Subcutaneous adipose tissue (tissue), 4 donors: Measurements from ENCODE around the gene UMODL1. TPM values are rescaled to one million over a fixed set of nuclear protein-coding genes. Genes with fewer than 3 reads are reported as not detected.

Experiments
- total RNA-seq, 4 donors: library from RNA; depleted of rRNA; stranded (reverse); fragments of >200 nt; gene quantifications; one replicate each; pipeline ENCODE4 v1.1.0, GENCODE V29; 2016
- TF ChIP-seq, protein P1 (sequence below): fragments of 450-650 bp; IDR thresholded peaks from one replicate; pipeline ENCODE4 v1.5.1; 2016; ENCODE audit warnings: low read depth, mild to moderate bottlenecking, control low read depth, antibody characterized with exemption, moderate library complexity

Gene UMODL1
- total RNA-seq, 4 donors from 2014 or later: 0.17 to 0.19 TPM; not detected in 2

- TF ChIP-seq, protein P1, sequence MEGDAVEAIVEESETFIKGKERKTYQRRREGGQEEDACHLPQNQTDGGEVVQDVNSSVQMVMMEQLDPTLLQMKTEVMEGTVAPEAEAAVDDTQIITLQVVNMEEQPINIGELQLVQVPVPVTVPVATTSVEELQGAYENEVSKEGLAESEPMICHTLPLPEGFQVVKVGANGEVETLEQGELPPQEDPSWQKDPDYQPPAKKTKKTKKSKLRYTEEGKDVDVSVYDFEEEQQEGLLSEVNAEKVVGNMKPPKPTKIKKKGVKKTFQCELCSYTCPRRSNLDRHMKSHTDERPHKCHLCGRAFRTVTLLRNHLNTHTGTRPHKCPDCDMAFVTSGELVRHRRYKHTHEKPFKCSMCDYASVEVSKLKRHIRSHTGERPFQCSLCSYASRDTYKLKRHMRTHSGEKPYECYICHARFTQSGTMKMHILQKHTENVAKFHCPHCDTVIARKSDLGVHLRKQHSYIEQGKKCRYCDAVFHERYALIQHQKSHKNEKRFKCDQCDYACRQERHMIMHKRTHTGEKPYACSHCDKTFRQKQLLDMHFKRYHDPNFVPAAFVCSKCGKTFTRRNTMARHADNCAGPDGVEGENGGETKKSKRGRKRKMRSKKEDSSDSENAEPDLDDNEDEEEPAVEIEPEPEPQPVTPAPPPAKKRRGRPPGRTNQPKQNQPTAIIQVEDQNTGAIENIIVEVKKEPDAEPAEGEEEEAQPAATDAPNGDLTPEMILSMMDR: no peak
Observed at GRCh38 chr21:42191064-42191463, 119.9 kb downstream of the UMODL1 start.

DNA sequence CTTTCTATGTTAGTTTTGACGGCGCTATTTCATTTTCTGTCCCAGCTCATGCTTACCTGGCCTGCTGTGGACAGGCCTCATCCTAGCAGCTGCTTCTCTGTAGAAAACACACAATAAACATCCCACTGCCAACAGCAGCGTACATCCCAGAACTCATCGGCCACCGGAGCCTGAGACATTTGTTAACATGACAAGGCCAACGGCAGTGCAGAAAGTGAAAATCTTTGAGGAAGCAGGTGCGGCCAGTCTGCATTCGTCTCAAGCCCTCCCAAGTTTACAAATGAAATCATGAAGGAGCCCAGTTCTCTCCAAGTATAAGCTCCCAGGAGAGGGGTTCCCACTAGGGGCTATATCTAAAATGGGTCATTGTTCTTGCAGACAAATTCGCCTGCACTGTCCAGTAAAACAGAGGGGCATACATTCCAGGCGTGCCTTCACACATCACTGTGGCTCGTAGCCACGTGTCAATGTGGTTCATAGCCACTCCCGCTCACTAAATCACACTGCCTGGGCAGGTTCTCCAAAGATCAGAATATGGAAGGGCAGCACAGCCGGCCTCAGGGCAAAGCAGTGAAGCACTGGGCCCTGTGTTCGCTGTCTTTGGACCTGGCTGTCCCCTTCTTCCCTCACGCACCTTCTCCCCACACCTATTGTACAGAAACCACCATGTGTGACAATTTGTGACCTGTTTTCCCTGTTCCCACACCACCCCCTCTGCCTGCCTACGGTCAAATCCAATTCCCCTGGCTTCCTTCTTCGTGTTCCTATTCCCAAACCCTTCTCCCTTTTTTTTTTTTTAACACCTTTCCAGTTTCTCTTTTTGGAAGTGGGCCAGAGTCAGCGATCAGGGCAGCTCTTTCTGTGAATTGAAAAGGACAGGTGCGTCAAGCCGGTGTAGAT is 120.8 kb downstream of the UMODL1 start:
- TF ChIP-seq, protein P1: no peak

Other genes starting within 250 kb of the UMODL1 start
- gene PRDM15, start 192.0 kb upstream of the UMODL1 start, total RNA-seq: 1 to 10 TPM; 5.3 to 6.8 (median 5.8) TPM
- gene C2CD2, start 117.3 kb upstream of the UMODL1 start, total RNA-seq: 100 to 1,000 TPM in 3 of 4 donors, 10 to 100 TPM in 1; 84.1 to 151 (median 128) TPM
- gene ZBTB21, start 61.0 kb upstream of the UMODL1 start, total RNA-seq: 10 to 100 TPM in 3 of 4 donors, 1 to 10 TPM in 1; 7.0 to 18.4 (median 12.4) TPM
- 10 to 100 TPM in 3 of 4 donors, 1 to 10 TPM in 1; 8.6 to 34.7 (median 15.8) TPM for gene ABCG1, start 147.8 kb downstream of the UMODL1 start, total RNA-seq
- gene TFF3, start 244.1 kb downstream of the UMODL1 start, total RNA-seq: 10 to 100 TPM in 1 of 4 donors, 1 to 10 TPM in 2, not detected in 1; 2.9 to 13.2 (median 4.6) TPM